SK-N-MC (cell line): ENCODE measurements around the gene SLC25A13.

Experiments
- EZH2 ChIP-seq: fragments of 200-600 bp; sonication (generic); IDR thresholded peaks from one replicate; pipeline ENCODE4 v1.6.1; 2017; ENCODE audit warnings: antibody characterized with exemption
- POLR2AphosphoS5 ChIP-seq: IDR thresholded peaks from 2 replicates; pipeline ENCODE4 v1.6.1; 2012; ENCODE audit warnings: mild to moderate bottlenecking, low read depth, low read length, borderline replicate concordance

DNA sequence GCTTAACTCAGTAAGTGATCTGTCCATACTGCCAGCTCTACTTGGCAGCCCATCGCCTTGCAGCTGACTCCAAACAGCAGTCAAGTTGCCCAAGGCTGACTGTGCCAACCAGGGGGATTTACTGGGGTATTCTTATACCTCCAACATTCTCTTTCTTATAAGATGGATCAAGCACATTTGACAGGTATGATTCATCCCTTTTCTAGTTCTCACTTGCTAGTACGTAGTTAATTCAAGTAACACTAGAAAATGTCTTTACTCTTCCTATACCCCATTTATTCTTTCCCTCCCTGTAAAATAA, 77.0 kb downstream of the SLC25A13 start:
- TF ChIP-seq POLR2AphosphoS5 (no peak), EZH2 (no peak)
